Glutamatergic neuron (in vitro differentiated cells): ENCODE results near the gene RBMS1. TPM values are rescaled to one million over a fixed set of nuclear protein-coding genes. Genes with fewer than 3 reads are reported as not detected.
A peak's percentile ranks its signal among the peaks of the same experiment; 100 is the strongest.

Experiments
- DNase-seq: peaks from one replicate; pipeline ENCODE4 v3.0.0; 2022
- H3K27ac Mint-ChIP-seq: one replicate; pipeline ENCODE4 v1.8.0; 2020; ENCODE audit warnings: mild to moderate bottlenecking, mixed read lengths, inconsistent platforms; ENCODE audit not compliant: unreplicated experiment
- H3K27me3 Mint-ChIP-seq: one replicate; pipeline ENCODE4 v1.8.0; 2020; ENCODE audit warnings: mild to moderate bottlenecking, moderate library complexity, mixed read lengths, inconsistent platforms; ENCODE audit not compliant: unreplicated experiment
- H3K36me3 Mint-ChIP-seq: one replicate; pipeline ENCODE4 v1.8.0; 2020; ENCODE audit warnings: mild to moderate bottlenecking, mixed read lengths, inconsistent platforms; ENCODE audit not compliant: unreplicated experiment
- H3K4me1 Mint-ChIP-seq: one replicate; pipeline ENCODE4 v1.8.0; 2020; ENCODE audit warnings: mild to moderate bottlenecking, low read depth, mixed read lengths, inconsistent platforms; ENCODE audit not compliant: unreplicated experiment
- H3K4me3 Mint-ChIP-seq: one replicate; pipeline ENCODE4 v1.8.0; 2020; ENCODE audit warnings: mild to moderate bottlenecking, mixed read lengths, inconsistent platforms; ENCODE audit not compliant: unreplicated experiment
- H3K9me3 Mint-ChIP-seq: one replicate; pipeline ENCODE4 v1.8.0; 2020; ENCODE audit warnings: mild to moderate bottlenecking, moderate library complexity, mixed read lengths, inconsistent platforms; ENCODE audit not compliant: unreplicated experiment
- total RNA-seq: library from RNA; stranded (reverse); fragmentation: NEBNext Ultra II Directional; extraction: Animal tissue kit (Norgen Biotek cat#: 25700); gene quantifications from one replicate; pipeline ENCODE4 v1.2.1, GENCODE V29; 2021; ENCODE audit not compliant: unreplicated experiment
- TF ChIP-seq, protein P1 (sequence below): fragments of 200-600 bp; sonication (generic); IDR thresholded peaks from one replicate; pipeline ENCODE4 v1.5.0; 2021; ENCODE audit not compliant: partially characterized antibody, unreplicated experiment

The RBMS1 gene
- total RNA-seq, 1 donor from 2014 or later: 142 TPM

DNA sequence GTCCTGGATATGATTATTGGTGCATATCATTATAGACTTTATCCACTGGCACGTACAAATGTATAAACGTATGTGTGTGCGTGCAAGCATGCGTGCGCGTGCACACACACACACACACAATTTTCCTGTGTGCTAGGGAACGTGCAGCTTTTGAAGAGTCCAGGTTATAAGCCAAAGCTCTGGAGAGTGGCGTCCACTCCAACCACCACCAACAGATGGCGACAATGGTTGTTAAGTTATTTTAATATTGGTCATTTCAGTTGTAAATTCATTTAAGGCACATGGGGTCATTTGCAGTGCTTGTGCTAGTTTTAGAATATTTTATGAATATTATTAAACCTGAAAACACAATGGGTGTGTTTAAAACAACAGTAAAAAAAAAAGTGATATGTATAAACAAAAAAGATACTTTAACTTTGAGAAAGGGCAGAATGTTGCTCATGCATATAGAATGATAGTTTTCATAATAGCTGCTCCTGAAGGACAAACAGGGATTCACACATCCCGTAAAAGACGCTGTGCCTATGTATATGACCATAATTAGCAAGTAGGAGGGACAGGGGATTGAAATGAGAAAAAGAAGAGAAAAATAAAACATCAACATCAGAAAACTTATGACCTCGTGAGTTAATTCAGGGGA lies 169.3 kb downstream of the RBMS1 start:
- Mint-ChIP-seq H3K4me1 (peaks cover 42% of the 10 kb centered on the region), H3K36me3 (no peaks in the 10 kb centered on the region), H3K4me3 (no peak overlapping the region), H3K9me3 (peaks cover 7% of the 10 kb centered on the region), H3K27me3 (peaks cover 3% of the 10 kb centered on the region), H3K27ac (no peak overlapping the region)
- peak; percentile 53 for DNase-seq
- TF ChIP-seq, protein P1, sequence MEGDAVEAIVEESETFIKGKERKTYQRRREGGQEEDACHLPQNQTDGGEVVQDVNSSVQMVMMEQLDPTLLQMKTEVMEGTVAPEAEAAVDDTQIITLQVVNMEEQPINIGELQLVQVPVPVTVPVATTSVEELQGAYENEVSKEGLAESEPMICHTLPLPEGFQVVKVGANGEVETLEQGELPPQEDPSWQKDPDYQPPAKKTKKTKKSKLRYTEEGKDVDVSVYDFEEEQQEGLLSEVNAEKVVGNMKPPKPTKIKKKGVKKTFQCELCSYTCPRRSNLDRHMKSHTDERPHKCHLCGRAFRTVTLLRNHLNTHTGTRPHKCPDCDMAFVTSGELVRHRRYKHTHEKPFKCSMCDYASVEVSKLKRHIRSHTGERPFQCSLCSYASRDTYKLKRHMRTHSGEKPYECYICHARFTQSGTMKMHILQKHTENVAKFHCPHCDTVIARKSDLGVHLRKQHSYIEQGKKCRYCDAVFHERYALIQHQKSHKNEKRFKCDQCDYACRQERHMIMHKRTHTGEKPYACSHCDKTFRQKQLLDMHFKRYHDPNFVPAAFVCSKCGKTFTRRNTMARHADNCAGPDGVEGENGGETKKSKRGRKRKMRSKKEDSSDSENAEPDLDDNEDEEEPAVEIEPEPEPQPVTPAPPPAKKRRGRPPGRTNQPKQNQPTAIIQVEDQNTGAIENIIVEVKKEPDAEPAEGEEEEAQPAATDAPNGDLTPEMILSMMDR: peak; percentile 50

DNA sequence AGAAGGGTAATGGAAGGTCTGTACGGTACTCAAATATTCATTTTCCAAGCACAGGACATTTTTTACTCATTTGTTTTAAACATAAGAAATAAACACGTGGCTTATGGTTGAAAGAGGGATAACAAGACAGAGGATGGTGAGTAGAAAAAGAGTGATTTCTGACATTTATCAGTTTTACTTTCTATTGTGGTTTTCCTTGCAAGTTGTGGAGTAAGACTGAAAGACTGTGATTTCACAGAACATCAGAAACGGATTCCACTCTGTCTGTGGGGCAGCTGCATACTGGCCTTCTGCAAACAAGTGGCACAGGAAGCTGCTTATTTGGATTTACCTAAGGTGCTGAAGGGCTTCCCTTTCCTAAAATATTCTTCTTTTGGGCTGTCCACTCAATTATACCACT lies 171.3 kb downstream of the RBMS1 start:
- Mint-ChIP-seq H3K27ac (no peak overlapping the region), H3K27me3 (no peaks in the 10 kb centered on the region), H3K4me1 (peaks cover 30% of the 10 kb centered on the region), H3K9me3 (peaks cover 7% of the 10 kb centered on the region), H3K36me3 (no peaks in the 10 kb centered on the region), H3K4me3 (no peak overlapping the region)
- DNase-seq: no peak
- TF ChIP-seq, protein P1: no peak

DNA sequence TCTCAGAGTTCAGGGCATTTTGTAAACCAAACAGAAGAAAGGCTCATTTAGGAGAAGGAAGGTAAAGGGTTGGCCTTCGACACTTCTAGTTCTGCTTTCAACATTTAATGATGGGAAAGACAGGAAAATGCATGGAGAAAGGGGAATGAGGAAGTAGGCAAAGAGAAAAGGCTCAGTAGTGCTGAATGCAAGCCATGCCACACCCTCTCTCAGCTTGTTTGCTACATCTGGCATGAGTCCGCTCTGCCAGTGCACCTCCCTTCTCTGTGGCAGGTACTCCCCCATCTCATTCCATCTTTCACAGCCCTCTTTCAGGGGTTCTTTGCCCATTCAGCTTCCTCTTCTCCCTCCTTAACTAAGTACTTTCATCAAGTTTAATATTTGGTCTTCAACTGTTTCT lies 172.6 kb downstream of the RBMS1 start:
- no peaks in the 10 kb centered on the region for H3K36me3 Mint-ChIP-seq
- TF ChIP-seq, protein P1: no peak
- DNase-seq: no peak
- no peaks in the 10 kb centered on the region for H3K27me3 Mint-ChIP-seq
- peaks cover 30% of the 10 kb centered on the region for H3K4me1 Mint-ChIP-seq
- no peak overlapping the region for H3K27ac Mint-ChIP-seq
- H3K4me3 Mint-ChIP-seq: no peak overlapping the region
- peaks cover 4% of the 10 kb centered on the region for H3K9me3 Mint-ChIP-seq

DNA sequence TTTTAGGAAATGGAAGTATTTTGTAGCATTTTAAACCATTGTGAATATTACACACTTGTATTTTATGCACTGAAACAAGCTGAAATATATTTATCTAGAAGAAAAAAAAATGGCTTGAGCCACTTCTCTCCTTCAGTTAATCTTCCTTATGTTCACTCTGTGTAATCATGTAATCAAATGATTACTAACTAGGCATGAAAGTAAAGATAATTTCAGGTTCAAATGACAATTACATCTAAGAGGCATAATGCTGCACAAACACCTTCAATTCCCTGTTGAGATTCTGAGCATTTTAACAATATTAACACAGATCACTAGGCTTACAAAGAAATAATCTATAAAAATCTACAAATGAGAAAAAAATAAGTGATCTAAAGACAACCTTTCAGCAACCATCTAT lies 173.9 kb downstream of the RBMS1 start:
- Mint-ChIP-seq H3K9me3 (peaks cover 6% of the 10 kb centered on the region), H3K4me1 (peaks cover 39% of the 10 kb centered on the region), H3K4me3 (no peak overlapping the region), H3K36me3 (no peaks in the 10 kb centered on the region), H3K27ac (no peak overlapping the region), H3K27me3 (no peaks in the 10 kb centered on the region)
- DNase-seq: no peak
- TF ChIP-seq, protein P1: no peak

DNA sequence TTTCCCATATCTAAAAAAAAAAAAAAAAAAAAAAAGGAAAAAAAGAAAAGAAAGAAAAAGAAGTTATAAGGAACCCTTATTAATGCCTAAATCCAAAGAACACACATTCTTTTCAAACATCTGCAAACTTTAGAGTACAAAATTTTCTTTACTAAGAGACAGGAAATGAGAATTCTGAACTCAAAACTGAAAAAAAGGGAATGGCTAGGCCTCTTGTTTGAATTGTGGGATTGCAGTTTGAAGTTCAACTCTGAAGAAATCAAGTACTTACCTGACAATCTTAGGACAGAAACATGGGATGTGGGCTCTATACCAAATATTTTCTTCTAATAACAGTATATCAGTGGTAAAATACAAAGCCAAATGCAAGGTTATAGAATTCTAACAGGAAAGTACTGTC lies 175.4 kb downstream of the RBMS1 start:
- DNase-seq: no peak
- Mint-ChIP-seq H3K27ac (no peak overlapping the region), H3K4me1 (peaks cover 42% of the 10 kb centered on the region), H3K36me3 (no peaks in the 10 kb centered on the region), H3K27me3 (peaks cover 1% of the 10 kb centered on the region), H3K4me3 (no peak overlapping the region), H3K9me3 (peaks cover 6% of the 10 kb centered on the region)
- TF ChIP-seq, protein P1: no peak
